Stimulated activated CD8-positive, alpha-beta memory T cell treated with anti-CD3 and anti-CD28 coated beads, Interleukin-12 subunit alpha, Interleukin-12 subunit beta, amount 100 ng/mL, for 1 hour (primary cell): ENCODE results near the gene ZNF474.

ENCODE experiments used
- DNase-seq: peaks from one replicate; pipeline ENCODE4 v3.0.0-alpha.2; 2020; ENCODE audit warnings: low read depth

The ZNF474 gene

DNA sequence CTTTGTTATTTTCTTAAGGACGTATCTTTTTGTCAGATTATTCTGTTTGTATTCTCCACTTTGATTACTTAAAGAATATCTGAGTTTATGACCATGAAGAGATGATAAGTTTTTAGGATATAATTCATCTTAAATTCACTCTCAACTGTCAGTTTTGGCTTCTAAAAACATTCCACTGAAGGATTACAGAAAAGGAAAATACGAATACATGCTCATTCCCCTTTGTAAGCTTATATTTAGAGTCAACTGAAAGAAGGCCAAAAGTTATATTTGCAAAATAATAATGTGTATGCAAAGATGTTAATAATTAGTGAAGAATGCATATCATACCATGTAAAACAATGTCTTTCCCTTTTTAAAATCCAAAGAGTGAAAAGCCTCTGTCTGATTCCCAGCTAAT, 52.5 kb downstream of the ZNF474 start:
- DNase-seq, result no peak

DNA sequence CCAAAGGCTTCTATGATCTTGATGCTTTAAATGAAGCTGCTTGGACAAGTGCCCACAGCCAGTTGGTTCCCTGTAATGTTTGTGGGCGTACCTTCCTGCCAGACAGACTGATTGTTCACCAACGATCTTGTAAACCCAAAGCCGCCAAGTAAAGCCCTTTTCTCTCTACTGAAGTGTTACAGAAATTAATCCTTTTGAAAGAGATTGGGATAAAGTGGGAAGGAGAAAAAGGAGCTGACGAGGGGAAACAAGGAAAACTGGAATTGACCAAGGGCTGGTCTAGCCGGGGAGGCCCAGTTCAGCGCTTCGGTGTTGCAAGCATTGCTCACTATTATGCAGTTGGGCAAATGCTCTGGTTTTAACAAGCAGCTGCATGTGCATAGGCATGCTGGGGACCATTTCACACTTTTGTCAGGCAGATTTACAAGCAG, 53.2 kb downstream of the ZNF474 start:
- DNase-seq, result no peak

DNA sequence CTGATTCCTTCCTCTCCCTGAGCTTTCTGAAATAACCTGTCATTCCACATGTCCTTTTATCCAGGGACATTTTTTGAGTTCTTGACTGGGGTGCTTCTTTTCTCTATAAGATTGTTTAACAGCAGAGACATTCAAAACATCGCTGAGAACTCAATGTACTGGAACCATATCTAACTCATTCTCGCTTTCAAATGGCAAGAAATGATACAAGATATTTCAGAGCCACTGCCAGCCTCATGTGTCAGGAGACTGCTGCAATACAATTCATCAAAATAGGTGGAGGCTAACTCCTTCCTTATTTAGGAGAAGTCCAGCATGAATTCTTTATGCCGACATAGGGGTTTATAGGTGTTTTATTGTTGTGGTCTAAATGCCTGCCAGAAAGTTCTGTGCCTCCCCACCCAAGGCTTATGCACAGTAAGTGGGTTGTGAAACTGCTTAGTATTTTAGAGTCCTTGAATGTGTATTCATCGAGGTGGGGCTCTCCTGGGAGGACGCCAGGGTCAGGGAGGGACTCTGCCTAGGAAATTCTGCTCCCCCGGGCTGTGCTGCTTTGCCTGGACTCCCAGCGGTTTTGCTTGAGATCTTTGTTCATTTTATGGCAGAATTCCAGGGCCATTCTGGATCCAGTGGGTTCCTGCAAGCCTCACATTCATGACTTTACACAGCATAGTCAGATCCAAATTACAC, 53.9 kb downstream of the ZNF474 start:
- no peak for DNase-seq

DNA sequence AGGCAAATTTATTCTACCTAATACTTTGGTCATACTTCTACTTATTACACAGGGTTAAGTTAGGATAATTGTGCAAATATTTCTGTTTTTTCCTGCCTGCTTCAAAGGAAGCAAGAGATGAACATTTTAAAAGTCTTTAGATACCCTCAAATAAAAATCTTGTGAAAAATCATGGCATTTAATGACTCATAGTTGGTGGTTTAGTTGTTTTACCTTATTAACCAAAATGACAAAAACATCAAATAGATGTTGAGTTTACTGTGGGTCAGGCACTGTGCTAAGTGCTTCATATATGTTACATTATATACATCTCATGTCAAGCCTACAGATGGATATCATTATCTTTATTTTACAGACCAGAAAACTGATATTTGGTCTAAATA, 54.4 kb downstream of the ZNF474 start:
- no peak for DNase-seq

DNA sequence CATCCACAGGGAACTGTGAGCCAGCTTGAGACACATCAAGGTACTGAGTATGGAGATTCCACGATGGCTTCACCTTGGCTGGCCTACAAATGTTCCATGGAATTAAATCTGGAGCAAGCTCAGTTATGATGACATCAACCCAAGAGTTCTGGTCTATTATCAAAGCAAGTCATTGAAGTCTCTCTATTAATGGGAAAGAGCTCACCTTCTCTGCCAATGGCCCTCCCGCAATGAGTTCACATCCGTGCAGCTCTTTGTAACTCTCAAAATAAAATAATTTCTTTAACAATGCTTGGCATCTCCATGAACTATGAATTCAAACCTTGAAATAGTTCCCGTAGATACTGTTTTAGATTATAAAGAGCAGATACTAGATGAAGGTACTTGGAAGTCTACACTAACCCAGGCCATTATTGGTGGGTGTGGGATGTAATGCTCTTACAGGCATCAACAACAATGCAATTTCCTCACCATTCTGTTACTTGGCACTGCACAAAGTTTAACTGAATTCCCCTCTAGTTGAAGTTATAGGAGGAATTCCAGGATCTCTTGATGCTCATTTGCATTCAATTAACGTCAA, 55.4 kb downstream of the ZNF474 start:
- DNase-seq, result no peak

DNA sequence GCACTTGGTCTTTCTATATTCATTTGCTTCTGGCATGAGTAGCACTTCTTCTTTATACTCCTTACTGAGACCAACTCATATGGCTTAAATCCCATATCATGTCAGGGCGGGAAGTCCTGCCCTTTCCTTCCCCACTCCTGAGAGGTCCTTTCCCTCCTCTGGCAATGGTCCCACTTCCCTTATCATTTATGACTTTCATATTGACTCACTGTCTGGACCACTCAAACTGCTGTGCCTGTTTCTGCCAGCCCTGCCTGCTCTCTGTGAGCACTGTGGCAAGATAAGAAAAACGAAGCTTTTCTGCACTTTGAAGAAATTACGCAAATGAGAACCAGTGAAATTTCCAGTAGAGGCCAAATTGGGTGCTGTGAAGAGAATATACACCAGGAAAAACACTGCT, 58.1 kb downstream of the ZNF474 start:
- no peak for DNase-seq

DNA sequence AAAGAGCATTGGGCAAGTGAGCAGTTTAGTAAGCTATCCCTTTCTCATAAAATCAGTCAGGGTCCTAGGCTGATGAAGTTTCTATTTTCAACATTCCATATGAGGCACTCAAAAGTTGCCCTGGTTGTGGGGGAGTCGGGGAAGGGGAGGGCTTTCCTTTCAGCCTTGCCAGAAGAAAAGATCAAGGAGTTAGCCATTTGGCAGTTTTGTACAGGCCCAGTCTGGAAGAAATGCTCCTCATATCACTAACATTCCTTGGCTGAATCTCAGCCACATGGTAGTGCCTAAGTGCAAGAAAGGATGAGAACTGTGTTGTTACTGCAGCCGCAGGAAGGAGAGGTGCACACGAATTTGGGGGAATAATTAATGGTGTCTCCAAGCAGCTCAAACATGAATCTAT, 60.8 kb downstream of the ZNF474 start:
- DNase-seq, result no peak

DNA sequence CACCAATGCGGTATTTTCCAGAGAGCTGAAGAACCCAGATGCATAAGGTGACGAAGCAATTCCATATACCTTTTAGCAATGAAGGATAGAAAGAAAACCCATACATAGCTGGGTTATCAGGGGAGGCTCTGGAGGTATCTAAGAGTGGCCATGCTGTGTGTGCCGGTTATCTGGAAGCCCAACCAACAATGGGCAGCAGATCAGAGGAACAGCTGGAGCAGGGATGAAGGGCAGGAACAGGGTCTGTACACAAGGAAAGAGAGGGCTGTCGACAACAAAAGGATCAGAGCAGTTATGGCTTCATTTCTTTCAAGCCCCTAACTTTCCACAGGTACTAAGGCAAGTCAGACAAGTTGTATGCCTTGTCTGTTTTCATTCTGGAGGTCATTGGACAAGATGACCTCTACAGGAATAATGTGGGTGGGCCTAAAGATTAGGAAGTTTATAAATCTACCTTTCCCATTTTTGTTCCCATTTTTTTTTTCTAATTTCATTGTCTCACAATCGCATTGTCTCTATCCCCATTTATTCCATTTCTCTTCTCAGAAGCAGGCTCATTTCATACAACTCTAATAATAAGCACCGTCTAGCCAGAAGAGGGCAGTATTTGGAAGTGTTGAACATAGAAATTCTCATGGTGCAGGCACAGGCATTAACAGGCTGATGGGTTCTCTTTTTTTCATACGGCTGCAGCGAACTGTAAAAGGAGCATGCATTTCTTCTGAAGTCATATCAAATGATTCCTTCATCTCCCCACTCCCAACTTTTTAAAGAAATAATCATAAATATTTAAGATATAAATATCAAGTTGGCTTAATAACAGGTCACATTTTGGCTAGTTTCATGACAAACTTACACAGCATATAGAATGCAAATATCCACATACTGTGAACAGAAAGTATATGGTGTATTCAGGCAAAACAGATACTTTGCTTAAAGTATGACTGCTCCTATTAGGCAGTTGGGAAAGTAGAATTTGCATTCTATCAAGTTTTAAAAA, 63.5 kb downstream of the ZNF474 start:
- DNase-seq, result no peak

DNA sequence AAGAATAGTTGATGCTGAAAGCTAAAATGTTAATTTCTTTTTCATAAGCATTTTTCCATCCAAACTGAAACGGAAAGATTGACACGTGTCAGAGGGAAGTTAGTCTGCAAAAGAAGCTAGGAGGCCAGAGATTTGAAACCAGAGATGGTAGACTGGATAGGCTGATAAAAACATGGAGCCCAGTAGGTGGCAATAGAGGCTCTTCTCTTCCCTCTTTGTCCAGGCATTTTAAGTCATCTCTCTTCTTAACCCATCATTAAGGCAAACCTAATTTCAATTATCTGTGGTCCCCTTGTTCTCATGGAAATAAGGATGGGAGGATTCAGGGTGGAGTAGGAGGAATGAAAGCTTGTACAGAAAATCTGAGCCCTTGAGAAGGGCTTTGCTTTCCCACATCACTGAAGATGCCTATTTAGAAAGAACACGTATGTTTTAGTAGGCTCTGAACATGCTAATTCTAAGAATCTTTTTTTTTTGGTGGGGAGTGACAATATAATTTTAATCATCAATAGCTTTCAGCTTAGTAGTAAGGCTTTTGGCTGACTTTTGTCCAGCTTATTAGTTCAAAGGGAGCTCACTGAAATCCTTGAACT, 66.6 kb downstream of the ZNF474 start:
- DNase-seq, result no peak

DNA sequence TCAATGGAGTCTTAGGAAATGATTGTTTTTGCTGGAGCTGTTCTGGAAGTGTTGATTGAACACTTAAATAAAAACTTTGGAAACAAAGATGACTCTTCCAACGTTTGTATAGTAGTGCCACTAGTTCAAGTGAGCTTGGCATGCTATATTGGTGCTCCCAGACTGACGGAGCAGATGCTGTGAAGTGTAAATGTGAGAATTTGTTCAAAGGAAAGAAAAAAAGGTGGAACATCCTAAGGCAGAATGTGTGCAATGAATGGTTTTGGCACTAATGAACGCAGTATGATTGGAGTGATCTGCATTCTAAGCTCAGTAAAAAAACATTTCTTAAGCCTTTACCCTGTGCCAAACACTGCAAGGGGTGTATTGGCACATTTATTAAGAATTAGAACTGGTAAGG, 69.8 kb downstream of the ZNF474 start:
- no peak for DNase-seq

DNA sequence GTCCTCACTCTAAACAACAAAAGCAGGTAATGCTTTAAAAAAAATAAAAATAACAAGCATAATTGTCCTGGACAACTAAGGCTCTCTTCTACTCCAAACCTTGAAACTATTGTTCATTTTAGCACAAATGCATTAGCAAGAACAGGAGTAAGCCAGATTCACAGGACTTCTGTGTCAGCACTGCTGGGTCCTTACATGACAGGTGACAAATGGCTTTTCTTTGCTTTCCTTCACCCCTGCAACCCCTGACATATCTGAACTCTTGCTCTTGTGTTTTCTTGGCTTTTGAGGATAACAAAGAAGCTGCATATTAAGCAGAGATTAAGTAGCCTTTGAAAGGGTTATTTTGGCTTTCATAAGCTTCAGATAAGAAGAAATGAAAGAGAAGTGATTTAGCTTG, 71.1 kb downstream of the ZNF474 start:
- DNase-seq, result no peak

DNA sequence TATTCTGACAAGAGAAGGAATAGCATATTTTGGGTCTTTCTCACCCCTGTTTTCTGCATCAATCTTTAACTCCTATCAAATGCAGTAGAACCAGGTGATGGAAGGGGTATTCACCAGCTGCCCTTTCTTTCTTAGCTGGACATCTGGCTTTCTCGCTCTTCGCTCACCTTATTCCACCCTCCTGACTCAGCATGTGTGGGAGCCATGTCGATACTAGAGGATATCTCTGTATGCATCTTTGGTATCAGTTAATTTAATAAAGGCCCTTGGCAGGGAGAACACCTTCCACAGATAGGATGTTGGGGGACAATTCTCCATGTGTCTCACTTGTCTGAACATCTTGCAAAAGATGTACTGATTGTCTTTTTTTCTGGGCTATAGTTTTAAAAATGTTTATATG, 71.5 kb downstream of the ZNF474 start:
- no peak for DNase-seq

DNA sequence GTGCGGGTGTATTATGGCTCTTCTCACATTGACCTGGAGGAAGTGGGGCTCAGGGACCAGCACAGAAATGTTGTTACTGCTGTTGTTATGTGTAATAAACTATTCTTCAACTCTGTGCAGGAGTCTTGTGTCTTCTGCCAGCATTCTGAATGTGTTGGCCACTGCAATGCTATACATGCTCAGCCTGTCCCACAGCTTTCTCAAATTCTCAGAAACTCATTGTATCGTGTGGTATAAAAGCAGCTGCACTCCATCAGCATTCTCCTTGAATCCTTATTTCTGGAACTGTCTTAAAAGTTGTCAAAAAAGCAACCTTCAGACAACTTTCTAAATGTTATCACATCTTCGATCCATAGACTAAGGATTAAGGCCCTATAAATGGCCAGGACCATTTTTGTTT, 72.0 kb downstream of the ZNF474 start:
- DNase-seq, result no peak

DNA sequence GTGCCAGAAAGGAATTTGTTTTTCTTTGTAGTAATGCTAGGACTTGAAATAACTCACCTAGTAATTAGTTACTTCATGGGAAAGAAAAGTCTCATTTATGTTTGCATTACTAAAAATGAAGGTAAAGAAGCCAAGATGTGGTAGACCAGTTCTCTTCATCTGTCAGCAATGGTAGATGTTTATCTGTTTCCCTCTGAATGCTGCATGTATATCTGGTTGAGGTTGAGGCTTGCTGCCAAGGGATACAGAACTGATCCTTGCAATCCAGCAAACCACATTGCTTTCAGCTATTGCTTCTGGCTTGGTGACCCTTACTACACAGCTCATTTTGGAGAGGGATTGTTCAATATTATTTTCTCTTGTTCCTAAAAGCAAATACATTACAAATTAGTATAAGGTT, 73.6 kb downstream of the ZNF474 start:
- DNase-seq, result no peak
